ENCODE measurements around the gene TSSK1B. TPM values are rescaled to one million over a fixed set of nuclear protein-coding genes. Genes with fewer than 3 reads are reported as not detected.

The TSSK1B gene
- total RNA-seq, 1 donor from 2014 or later = not detected

DNA sequence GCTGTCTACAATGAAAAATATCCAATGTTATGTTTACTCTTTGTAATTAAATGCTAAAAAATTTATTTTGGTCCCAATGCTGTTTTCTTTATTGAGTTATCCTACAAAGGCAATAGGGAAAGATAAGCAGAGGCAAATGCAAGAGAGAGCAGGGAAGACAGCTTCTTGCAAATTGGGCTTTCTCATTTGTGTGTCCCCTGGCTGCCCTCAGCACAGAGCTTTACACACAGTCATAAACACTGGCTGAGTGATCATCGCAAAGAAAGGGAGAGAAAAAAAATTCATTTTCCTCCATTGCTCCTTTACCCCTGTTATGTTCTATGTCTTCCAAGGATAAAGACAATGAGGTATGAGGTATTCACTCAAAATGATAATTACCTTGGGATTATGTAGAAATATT is 2.3 kb upstream of the TSSK1B start:
- Histone ChIP-seq H3K4me1 (no peaks in the 10 kb centered on the region), H3K9ac (no peak overlapping the region), H3K27me3 (no peaks in the 10 kb centered on the region), H3K79me2 (ENCODE audit: low read depth) (no peaks in the 10 kb centered on the region), H3K4me2 (no peak overlapping the region), H3K36me3 (no peaks in the 10 kb centered on the region), H3K27ac (no peak overlapping the region), H4K20me1 (ENCODE audit: low read depth) (no peaks in the 10 kb centered on the region), H3K9me3 (ENCODE audit: low read depth) (no peaks in the 10 kb centered on the region), H3K4me3 (no peak overlapping the region), H2AFZ (replicated peaks) (no peak overlapping the region), H3F3A (ENCODE audit: low read depth) (no peaks in the 10 kb centered on the region)
- Mint-ChIP-seq H3K4me3 (no peak overlapping the region), H3K9me3 (no peaks in the 10 kb centered on the region), H3K27ac (no peak overlapping the region), H3K4me1 (no peaks in the 10 kb centered on the region), H3K27me3 (ENCODE audit: insufficient read depth, low read depth) (peaks cover 4% of the 10 kb centered on the region), H3K36me3 (no peaks in the 10 kb centered on the region)
- DNase-seq (ENCODE audit: low spot score) = no peak
- TF ChIP-seq EZH2 (IDR thresholded peaks at IDR 0.05) = no peak

GRCh38 chr5:113435575-113435974 is 786 bp upstream of the TSSK1B start:
- no peak overlapping the region for H2AFZ ChIP-seq (replicated peaks)
- no peaks in the 10 kb centered on the region for H3K36me3 Mint-ChIP-seq
- no peak overlapping the region for H3K4me2 ChIP-seq
- H3K4me1 ChIP-seq = no peaks in the 10 kb centered on the region
- DNase-seq (ENCODE audit: low spot score) = no peak
- no peak overlapping the region for H3K27ac Mint-ChIP-seq
- no peaks in the 10 kb centered on the region for H3K9me3 ChIP-seq (ENCODE audit: low read depth)
- H3K79me2 ChIP-seq (ENCODE audit: low read depth) = no peaks in the 10 kb centered on the region
- no peak overlapping the region for H3K4me3 ChIP-seq
- peaks cover 4% of the 10 kb centered on the region for H3K27me3 Mint-ChIP-seq (ENCODE audit: insufficient read depth, low read depth)
- no peaks in the 10 kb centered on the region for H3F3A ChIP-seq (ENCODE audit: low read depth)
- no peaks in the 10 kb centered on the region for H3K9me3 Mint-ChIP-seq
- H3K4me1 Mint-ChIP-seq = no peaks in the 10 kb centered on the region
- no peaks in the 10 kb centered on the region for H3K36me3 ChIP-seq
- no peak overlapping the region for H3K4me3 Mint-ChIP-seq
- TF ChIP-seq EZH2phosphoT487 (IDR thresholded peaks at IDR 0.05) = no peak
- TF ChIP-seq EZH2 (IDR thresholded peaks at IDR 0.05) = no peak
- H3K27me3 ChIP-seq = no peaks in the 10 kb centered on the region
- H3K9ac ChIP-seq = no peak overlapping the region
- no peak overlapping the region for H3K27ac ChIP-seq
- H4K20me1 ChIP-seq (ENCODE audit: low read depth) = no peaks in the 10 kb centered on the region

DNA sequence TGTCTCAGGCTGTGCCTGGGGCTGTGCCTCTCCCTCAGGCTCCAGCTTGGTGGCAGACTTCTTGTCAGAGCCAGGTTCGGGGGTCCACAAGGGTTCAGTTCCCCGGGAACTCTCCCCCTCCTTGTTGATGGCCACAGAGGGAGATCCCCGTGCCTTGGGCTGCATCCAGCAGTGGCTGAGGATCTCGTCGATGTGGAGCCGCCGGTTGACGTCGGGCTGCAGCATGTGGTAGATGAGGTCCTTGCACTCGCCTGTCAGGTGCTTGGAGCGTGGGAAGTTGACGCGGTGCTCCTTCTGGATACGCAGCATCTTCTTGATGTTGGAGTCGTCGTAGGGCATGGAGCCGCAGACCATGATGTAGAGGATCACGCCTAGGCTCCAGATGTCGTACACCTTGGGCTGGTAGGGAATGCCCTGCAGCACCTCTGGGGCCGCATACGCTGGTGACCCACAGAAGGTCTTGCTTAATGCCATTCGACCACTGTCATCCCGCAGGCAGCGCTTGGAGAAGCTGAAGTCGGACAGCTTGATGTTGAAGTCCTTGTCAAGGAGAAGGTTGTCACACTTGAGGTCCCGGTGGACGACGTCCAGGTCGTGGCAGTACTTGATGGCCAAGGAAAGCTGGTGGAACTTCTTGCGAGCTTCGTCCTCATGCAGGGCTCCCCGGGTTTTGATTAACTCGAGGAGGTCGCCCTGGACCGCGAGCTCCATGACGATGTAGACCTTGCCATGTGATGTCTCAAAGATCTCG is 752 bp downstream of the TSSK1B start:
- Histone ChIP-seq H2AFZ (replicated peaks) (no peak overlapping the region), H3K4me2 (no peak overlapping the region), H3K4me3 (no peak overlapping the region), H3K9ac (no peak overlapping the region), H3K4me1 (no peaks in the 10 kb centered on the region), H3K27me3 (no peaks in the 10 kb centered on the region), H3K36me3 (no peaks in the 10 kb centered on the region), H3F3A (ENCODE audit: low read depth) (no peaks in the 10 kb centered on the region), H3K9me3 (ENCODE audit: low read depth) (no peaks in the 10 kb centered on the region), H4K20me1 (ENCODE audit: low read depth) (no peaks in the 10 kb centered on the region), H3K27ac (no peak overlapping the region), H3K79me2 (ENCODE audit: low read depth) (no peaks in the 10 kb centered on the region)
- Mint-ChIP-seq H3K4me1 (no peaks in the 10 kb centered on the region), H3K4me3 (no peak overlapping the region), H3K9me3 (no peaks in the 10 kb centered on the region), H3K27ac (no peak overlapping the region), H3K36me3 (no peaks in the 10 kb centered on the region), H3K27me3 (ENCODE audit: insufficient read depth, low read depth) (peaks cover 4% of the 10 kb centered on the region)
- DNase-seq (ENCODE audit: low spot score) = no peak
- TF ChIP-seq CTCF (IDR thresholded peaks at IDR 0.05) = no peak
- no peak for TF ChIP-seq EZH2 (IDR thresholded peaks at IDR 0.05)

DNA sequence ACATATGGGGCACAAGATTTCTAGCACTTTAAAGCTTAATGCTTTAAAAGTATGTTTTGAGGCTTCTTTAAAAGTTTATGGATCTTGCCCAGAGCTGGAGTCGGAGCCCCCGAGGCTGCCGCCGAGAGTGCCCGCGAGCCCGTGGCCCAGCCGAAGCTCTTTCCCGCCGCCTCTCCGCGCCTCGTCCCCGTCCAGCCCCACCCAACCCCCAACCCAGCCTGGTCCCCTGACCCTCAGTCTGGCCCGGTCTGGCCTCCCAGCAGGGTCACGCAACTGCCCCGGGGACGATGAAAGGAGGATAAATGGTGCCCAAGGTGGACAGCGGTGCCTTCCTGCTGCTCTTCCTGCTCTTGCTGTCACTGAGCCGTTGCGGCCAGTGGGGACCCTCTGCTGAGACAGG is 1.7 kb downstream of the TSSK1B start:
- Histone ChIP-seq H3K27ac (no peak overlapping the region), H3K4me1 (no peaks in the 10 kb centered on the region), H3K79me2 (ENCODE audit: low read depth) (no peaks in the 10 kb centered on the region), H3K36me3 (no peaks in the 10 kb centered on the region), H3K4me2 (no peak overlapping the region), H3K27me3 (no peaks in the 10 kb centered on the region), H3K9ac (no peak overlapping the region), H2AFZ (replicated peaks) (no peak overlapping the region), H3K9me3 (ENCODE audit: low read depth) (no peaks in the 10 kb centered on the region), H3K4me3 (no peak overlapping the region), H3F3A (ENCODE audit: low read depth) (no peaks in the 10 kb centered on the region), H4K20me1 (ENCODE audit: low read depth) (no peaks in the 10 kb centered on the region)
- Mint-ChIP-seq H3K27ac (peak overlapping the region; percentile 61), H3K4me3 (no peak overlapping the region), H3K4me1 (no peaks in the 10 kb centered on the region), H3K36me3 (no peaks in the 10 kb centered on the region), H3K27me3 (ENCODE audit: insufficient read depth, low read depth) (peaks cover 4% of the 10 kb centered on the region), H3K9me3 (no peaks in the 10 kb centered on the region)
- TF ChIP-seq EZH2 (IDR thresholded peaks at IDR 0.05) (no peak), EZH2phosphoT487 (IDR thresholded peaks at IDR 0.05) (no peak), CTCF (IDR thresholded peaks at IDR 0.05) (no peak)
- no peak for DNase-seq (ENCODE audit: low spot score)
